HG03159 (cell line): Measurements from ENCODE around the gene CLEC16A.

Experiments
- ATAC-seq: cut with Tn5 transposase; IDR thresholded peaks from one replicate; pipeline ENCODE4 v1.9.1; 2021; ENCODE audit warnings: mild to moderate bottlenecking, moderate library complexity; ENCODE audit not compliant: unreplicated experiment

CLEC16A gene

DNA sequence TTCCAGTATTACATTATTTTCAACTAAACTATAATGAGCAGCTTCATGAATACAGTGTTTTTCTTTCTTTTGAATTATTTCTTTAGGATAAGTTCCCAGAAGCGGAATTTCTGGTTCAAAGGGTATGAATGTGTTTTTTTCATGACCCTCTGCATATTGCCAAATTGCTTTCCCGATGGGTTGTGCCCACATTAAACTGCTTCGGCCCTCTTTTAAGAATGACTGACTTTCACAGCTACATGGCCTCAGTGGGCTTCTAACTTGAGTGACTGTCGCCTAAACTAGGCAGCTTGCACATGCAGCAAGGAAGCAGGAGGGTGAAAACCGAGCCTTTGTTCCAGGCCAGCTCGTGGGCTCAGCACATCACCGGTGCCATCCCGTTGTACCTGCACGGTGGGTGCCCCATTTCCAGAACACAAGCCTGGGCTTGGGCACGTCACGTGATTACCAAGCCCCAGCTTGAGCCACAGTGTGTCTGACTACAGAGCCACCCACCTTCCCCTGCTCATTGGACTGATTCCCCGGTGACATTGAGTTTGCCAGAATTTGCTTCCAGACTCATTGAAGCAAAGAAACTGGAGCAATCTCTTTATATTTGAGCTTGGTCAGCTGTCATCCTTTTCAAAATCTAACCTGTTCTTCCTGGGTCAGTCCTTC, 112.8 kb downstream of the CLEC16A start:
- no peak for ATAC-seq

DNA sequence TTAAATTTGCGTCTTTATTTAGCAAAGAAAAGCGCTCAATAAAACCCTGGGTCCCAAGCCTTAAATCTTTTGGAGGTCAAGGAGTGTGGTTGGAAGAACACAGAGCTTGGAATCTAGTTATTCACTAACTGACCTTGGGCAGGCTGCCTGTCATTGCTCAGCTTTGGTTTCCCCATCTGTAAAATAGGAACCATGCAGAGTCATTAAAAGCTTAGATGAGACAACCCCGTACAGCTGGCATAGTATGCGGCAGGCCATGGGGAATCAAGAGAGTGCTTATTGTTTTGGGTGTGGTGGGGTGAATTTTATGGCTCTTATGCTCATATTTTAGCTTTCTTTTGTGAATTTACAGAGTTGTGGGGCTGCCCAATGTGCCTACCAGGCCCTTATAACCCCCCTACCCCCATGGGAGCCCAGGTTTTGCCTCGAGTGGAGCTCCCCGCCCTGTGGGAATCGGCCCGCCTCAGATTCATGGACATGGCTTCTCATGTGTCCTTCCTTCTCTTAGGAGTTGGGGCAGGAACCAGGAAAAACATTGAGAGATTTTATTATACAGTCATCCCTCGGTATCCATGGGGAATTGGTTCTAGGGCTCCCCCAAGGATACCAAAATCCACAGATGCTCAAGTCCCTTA, 113.5 kb downstream of the CLEC16A start:
- no peak for ATAC-seq

DNA sequence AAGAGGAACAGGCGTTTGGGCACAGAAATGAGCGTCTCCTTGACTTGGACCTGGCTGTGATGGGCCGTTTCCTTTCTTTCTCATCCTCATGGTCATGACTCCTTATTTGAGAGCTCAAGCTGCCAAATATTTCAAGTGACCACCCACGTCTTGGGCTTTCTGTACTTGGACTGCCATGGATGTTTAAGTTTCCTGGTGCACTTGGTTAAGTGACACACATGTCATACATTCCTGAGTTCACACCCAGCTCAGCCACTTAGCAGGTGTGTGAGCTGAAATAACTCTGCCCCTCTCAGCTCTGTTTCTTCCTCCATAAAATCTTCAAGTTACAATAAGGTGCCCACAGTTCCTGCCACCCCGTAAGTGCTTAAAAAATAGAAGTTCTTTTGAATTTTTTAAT, 114.5 kb downstream of the CLEC16A start:
- ATAC-seq, result no peak

DNA sequence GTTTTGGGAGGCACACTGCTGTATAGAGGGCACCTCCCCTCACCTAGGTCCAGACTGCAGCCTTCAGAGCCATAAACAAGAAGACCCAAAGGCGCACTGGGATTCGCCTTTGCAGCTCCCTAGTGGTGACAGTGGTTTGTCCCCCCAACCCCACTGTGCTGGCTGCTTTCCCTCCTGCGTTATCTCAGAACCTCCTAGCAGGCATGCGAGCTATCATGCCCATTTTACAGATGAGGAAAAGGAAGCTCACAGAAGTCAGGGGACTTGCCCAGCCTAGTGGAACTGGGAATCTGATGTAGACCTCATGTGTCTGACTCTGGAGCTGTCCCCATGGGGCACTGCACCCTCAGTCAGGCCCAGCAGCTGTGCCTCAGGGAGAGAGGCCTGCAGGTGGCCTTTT, 115.2 kb downstream of the CLEC16A start:
- ATAC-seq, result no peak

DNA sequence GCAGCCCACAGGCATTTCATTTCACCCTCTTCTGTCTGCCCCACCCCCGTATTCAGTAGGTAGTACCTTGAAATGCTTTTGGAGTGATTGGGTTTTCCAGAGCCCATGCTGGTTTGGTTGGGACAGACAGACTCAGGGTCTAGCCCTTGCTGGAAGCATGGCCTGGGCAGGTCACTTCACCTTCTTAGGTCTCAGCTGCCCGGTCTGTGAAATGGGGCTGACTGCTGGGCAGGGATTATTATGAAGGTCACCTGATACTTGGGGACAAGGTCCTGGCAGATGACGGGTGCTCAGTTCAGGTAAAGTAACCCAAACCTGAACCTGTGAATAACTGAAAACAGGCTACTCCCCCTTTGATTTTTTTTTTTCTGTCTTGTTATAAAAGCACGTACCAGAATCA, 116.0 kb downstream of the CLEC16A start:
- no peak for ATAC-seq

DNA sequence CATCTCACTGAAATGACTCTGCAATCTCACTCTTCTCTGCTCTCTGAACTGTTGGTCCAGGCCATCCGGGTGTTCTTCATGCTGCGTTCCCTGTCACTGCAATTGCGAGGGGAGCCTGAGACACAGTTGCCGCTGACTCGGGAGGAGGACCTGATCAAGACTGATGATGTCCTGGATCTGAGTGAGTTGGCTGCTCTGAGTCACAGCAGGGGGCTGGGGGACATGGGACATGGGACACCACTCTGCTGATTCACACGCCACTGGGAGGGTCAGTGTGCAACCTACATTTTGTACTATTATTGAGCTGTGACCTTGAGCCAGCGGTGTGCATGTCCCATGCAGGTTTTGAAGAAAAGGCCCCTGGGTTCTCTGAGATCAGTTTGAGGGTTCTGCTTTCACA, 116.5 kb downstream of the CLEC16A start:
- no peak for ATAC-seq

DNA sequence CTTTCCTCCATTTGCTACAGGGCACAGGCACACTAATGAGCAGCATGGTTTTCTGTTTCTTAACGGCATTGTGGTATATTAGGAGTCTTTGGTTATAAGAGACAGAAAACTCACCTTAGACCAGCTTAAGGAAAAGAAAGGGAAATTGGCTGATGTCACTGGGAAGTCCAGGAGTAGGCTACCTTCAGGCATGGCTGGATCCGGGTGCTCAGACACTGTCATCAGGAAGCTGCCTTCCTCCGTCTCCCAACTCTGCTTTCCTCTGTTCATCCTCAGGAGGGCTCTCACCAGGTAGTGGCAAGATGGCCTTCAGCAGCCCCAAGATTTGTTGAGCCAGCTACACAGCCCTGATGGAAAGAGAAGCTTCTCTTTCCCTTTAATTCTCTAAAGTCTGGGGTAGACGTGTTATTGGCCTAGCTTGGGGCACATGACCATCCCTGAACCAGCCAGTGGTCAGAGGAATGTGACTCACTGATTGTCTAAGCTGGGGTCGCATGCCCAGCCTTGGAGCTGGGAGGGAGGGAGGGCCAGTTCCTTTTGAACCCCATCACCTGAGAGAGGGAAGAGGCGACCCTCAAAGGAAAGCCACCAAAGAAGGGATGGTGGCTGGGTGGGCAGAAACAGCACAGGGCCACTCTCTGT, 117.4 kb downstream of the CLEC16A start:
- ATAC-seq, result no peak

DNA sequence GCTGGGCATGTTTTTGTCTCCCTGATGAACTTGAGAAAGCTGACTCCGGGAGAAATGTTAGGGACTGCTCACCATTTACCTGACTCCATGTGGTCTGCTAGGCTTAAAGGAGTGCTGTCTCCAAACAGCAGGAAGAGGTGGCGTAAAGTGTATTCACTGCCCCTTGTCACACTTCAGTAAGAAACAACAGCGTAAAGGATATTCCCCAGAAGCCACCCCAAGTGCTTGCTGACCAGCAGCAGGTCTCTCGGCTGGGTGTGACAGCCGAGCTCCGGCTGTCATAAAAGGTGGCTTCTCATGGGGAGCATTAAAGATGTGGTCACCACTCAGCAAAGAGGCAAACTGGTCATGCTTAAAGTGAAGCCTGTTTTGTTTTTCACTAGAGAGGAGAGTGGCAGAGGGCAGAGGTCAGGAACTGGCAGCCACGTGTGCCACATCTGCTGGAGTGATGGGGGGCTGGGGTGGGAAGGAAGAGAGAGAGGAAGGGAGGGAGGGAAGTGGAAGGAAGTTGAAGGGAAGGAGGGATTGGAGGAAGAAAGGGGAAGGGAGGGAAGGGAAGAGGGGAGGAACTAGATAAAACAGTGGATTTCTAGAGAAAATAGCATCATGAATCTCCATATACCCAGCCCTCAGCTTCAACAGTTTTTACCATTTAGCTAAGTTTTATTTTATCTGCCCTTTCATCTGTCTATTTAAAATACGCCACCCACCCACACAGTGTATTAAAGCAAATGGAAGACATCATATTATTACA, 119.3 kb downstream of the CLEC16A start:
- ATAC-seq, result no peak

DNA sequence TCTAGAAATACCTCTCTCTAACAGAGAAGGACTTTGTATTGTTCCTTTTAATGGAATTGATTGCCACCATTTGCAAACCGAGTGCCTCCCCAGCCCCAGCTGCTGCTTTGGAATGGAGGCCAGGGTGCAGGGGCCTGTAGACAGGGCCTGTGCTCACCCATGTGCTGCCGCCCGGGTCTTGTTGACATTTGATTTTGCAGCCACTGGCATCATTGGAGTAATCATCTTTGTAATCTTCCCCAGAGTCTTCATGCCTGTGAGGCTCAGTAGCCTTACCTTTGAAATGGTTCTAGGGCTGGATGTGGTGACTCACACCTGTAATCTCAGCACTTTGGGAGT, 119.8 kb downstream of the CLEC16A start:
- ATAC-seq, result no peak

DNA sequence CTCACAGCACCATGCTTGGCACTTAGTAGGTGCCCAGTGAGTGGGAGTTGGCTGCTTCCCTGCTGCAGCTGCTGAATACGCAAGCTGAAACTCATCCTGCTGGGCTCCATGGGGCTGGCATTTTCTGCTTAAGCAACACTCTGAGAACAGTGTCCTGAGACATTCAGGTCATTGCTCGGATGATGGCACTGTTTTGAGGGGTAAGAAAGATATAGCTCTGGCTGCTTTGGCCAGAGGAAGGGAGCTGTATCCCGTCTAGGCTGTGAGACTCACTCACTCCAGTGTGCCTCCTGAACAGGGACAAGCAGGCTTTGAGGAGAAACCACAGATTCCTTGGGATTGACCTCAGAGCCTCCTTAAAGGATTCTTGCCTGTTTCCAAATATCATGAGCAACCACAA, 120.5 kb downstream of the CLEC16A start:
- ATAC-seq, result no peak

DNA sequence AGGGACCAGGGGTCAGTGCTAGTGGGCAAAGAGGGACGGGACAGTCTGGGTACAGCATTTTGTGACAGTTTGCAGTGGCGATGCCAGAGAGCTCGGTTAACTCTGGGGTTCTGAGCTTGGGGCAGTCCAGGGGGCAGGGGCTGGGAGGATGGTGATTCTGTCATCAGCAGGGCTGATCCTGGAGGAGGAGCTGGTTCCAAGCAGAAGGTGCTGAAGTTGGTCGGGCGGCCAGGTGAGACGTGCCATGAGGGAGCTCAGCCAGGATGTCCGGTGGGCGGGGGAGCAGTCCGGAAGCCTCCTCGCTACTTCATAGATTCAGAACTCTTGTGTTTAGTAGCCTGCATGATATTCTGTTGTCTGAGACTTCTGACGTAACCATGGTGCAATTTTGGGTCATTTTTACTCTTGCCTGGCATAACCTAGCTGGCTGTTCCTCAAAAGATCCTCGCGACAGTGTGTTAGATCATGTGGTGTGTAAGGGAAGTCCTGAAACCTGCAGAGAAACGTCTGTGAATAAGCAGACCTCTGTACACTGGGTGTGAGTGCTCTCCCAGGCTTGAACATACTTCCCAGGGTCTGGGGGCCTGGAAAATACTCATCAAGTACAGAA, 122.0 kb downstream of the CLEC16A start:
- ATAC-seq, result no peak

DNA sequence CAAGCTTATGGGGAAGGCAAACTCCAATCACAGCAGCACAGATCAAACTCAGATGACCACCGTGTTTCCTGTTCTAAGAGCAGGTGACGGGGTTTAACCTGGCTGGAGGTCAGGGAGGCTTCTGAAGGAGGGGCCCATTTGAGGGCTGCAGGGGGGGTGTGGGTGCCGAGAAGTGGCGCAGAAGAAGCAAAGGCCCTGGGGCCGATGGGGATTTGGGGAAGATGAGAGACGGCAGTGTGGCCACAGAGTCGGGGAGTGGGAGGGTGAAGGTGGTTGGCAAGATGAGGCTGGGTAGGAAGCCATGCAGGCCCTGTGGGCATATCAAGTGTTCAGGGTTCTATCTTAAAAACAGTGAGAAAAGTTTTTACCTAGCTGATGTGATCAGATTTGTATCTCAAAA, 122.9 kb downstream of the CLEC16A start:
- no peak for ATAC-seq

DNA sequence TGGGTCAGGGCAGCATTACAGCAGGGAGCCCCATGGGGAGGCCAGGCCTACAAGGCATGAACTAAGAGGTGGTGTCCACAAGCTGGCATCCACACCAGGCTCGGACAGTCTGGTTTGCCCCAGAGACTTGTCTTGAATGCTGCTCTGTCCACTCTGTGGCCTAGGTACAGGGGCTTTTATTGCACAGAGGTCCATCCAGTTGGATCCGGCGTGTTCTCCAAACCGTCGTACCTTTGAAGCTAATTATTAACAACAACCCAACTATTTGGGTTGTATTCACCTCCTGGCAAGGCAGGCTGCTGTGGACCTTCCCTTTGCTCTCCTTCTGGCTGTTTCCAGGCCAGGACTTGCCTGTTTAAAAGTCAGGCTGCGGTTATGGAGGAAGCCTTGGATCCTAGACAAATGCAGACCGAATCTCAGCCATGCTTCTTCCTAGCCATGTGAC, 123.4 kb downstream of the CLEC16A start:
- no peak for ATAC-seq

DNA sequence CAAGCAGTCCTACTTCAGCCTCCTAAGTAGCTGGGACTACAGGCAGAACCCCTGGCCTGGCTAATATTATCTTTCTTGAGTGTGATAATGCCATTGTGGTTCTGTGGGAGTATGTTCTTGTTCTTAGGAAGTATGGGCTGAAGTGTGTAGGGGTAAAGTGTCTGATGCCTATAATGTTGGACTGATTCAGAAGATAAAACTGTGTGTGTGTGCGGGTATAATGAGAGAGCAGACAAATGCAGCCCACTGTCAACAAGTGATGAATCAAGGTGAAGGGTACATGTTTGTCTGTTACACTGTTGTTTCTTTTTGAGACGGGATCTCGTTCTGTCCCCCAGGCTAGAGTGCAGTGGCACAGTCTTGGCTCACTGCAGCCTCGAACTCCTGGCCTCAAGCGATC, 127.5 kb downstream of the CLEC16A start:
- no peak for ATAC-seq

DNA sequence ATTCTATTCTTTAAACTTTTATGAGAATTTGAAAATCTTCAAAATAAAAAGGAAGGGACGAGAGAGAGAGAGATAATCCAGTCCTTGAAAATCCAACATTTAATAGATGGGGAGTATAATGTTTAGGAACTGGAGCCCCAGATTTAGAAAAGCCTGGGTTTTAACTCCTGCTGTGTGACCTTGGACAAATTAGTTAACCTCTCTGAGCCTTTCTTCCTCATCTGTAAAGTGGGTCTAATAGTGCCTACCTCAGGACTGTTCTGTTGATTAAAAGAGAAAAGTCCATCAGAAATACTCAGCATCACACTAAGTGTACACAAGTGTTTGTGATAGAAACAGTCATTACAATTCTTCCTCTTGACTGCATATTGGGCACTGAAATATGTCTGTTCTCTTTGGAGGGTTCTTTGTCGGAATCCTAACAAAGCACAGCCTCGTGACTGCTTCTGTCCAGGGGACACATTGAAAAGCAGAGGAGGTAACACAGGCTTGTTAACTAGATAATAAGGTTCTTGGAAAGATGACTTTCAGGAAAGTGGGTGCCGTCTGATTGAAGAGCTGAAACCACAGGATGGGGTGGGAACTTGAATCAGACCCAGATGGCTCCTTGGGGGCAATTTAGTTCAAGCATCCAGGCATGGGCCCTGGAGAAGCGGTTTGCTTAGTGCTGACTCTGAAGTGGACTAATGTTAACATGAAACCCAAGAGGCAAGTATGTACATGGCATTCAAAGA, 128.2 kb downstream of the CLEC16A start:
- ATAC-seq, result no peak

DNA sequence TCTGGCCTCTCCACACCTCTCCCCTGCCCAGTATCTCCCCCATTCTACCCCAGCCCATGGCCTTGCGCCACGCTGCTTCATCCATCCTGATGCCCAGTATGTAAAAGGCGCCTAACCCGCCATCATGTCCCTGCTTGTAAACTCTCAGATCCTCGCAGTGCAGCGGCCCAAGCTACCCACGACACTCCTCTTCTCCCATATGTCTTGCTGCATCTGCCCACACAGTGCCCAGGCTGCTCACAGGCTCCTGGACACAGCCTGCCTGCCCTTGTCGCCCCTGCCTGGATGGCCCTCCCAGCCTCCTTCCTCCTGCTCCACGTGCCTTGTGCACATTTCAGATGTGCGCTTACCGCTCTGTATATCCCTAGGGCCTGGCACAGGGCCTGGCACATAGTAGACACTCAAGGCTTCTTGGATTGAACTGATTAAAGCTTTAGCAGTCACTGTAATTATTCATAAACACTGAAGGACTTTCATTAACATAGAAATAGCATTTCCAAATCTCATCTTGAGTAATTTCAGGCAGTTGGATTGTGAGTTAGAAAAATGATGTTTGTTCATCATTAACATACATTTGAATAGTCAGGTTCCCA, 129.1 kb downstream of the CLEC16A start:
- no peak for ATAC-seq

DNA sequence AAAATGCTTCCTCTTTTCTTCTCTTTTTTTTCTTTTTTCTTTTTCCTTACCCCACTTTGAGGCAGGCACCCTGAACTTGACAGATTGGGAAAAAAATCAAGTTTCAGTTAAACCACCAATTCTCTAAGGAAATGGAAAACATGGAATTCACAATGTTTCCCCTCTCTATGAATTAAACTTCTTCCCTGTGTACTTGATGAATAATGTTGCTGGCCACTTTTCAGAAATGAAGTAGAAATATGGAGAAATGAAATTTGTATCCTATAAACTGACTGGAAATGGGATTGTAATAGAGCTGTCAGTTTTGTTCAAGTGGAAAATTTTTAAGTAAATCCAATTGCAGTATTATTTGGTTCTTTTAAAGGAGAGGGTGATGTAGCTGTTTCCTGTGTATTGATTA, 129.8 kb downstream of the CLEC16A start:
- no peak for ATAC-seq

DNA sequence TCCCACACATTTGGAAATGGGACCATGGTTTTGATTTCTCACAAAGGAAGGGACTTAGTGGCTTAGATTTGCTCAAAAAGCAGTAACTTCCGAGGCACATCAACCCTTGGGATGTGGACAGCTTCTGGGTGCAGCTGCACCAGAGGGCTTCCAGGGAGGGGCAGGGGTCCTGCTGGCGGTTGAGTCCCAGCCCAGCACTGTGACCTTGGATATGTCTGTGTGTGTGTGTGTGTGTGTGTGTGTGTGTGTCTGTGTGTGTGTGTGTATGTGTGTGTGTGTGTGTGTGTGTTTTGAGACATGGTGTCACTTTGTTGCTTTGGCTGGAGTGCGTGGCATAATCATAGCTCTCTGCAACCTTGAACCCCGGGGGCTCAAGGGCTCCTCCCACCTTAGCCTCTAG, 130.8 kb downstream of the CLEC16A start:
- ATAC-seq, result no peak

DNA sequence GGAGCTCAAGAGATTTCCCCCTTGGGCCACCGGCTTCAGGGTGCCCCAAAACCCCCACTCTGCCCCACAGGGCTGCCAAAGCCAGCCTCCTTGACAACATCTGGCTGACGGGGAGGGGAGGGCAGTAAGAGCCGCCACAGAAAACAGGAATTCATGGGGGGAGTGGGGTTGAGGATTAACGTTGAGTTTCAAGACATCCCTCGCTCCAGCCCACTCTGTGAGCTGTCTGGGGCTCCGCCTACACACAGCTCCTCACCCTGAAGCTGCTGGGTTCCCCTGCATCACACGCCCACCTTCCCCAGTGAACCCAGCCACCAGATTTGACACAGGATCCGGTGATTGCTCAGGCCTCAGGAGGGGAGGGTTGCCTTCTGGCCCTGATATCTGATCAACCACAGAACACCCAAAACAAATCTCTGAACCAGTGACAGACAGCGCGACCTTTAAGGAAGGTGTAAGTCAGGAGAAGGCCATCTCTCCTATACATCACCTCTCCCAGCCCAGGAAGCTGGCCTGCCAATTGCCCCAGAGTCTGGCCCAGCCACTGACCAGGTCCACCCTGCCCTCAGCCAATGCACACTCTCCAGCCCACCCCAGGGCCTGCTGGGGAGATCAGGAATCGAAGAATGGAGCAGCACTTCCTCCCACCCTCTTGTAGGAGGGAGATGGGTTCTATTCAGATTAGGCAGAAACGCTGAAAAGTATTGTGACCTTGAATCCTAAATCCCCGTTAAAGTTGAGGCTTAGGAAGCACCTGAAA, 132.1 kb downstream of the CLEC16A start:
- ATAC-seq, result peak; percentile 58
